K562 (cell line): ENCODE results near the gene MAPKAPK2. TPM values are rescaled to one million over a fixed set of nuclear protein-coding genes. Genes with fewer than 3 reads are reported as not detected.

Experiments
- ATAC-seq: fragments of 200-7000 bp; cut with Tn5 transposase; 3 replicates; pipeline ENCODE4 v1.9.1; 2020; ENCODE audit warnings: moderate library complexity
- BruUV-seq: library from RNA; stranded (reverse); fragments of 400-500 nt; replicated peaks from 2 replicates; lab custom pipeline; 2021; lab: Mats Ljungman, UMichigan
- CTCF ChIA-PET: fragments of 300-600 bp; formaldehyde crosslinking; extraction: SDS; loops from one replicate; lab custom pipeline; 2021; ENCODE audit warnings: low intra/inter-chr PET ratio; lab: Yijun Ruan, JAX
- POLR2A ChIA-PET: fragments of 300-600, 350-650 bp; sonication (Branson Sonifier 250); formaldehyde crosslinking; extraction: SDS; loops from one replicate; lab custom pipeline; 2021; ENCODE audit warnings: antibody characterized with exemption, inconsistent platforms; lab: Yijun Ruan, JAX
- DNase-seq, 4 experiments: peaks; one replicate each; pipeline versions ENCODE4 v3.0.0 to v3.0.0-alpha.2; 2011 to 2018; ENCODE audit warnings: low spot score in 3 of 4, mixed read lengths in 3 of 4; ENCODE audit errors: extremely low read depth in 1 of 4
- FAIRE-seq: peaks from 2 replicates; lab custom pipeline; 2011; peaks lifted over from hg19 to GRCh38; lab: Jason Lieb, UNC
- H2AFZ ChIP-seq: 2 replicates; pipeline ENCODE4 v1.6.0; 2011; ENCODE audit warnings: low read depth, low read length, control low read depth, inconsistent platforms
- H3K27ac ChIP-seq: fragments of 200-600 bp; 3 replicates; pipeline ENCODE4 v1.8.0; 2011; ENCODE audit warnings: low read depth, mild to moderate bottlenecking, control low read depth, inconsistent platforms, low read length, moderate library complexity, mixed read lengths; ENCODE audit errors: extremely low read depth
- H3K27me3 ChIP-seq, 2 experiments: fragments of 300-600 bp in 1 of 2; 2 replicates in 1 of 2; 3 replicates in 1 of 2; pipeline versions ENCODE4 v1.6.0 to v1.8.0; 2011; ENCODE audit warnings: inconsistent platforms in 2 of 2, low read length in 2 of 2, mild to moderate bottlenecking in 1 of 2, mixed read lengths in 1 of 2, moderate library complexity in 1 of 2; ENCODE audit not compliant: control insufficient read depth in 2 of 2, insufficient read depth in 2 of 2
- H3K36me3 ChIP-seq: fragments of 300-600 bp; 3 replicates; pipeline ENCODE4 v1.8.0; 2011; ENCODE audit warnings: mild to moderate bottlenecking, low read length, inconsistent platforms; ENCODE audit not compliant: control insufficient read depth, insufficient read depth
- H3K4me1 ChIP-seq, 2 experiments: fragments of 200-600 bp in 1 of 2; replicated peaks in 1 of 2; 2 replicates in 1 of 2; 3 replicates in 1 of 2; pipeline versions ENCODE4 v1.5.1 to v1.8.0; 2011; ENCODE audit warnings: inconsistent platforms in 2 of 2, low read length in 2 of 2, mild to moderate bottlenecking in 1 of 2, mixed read lengths in 1 of 2, moderate library complexity in 1 of 2; ENCODE audit not compliant: control insufficient read depth in 2 of 2, insufficient read depth in 2 of 2
- H3K4me2 ChIP-seq: 2 replicates; pipeline ENCODE4 v1.6.1; 2011; ENCODE audit warnings: low read length, control low read depth, inconsistent platforms, mixed read lengths; ENCODE audit not compliant: insufficient read depth
- H3K4me3 ChIP-seq: fragments of 200-600 bp; sonication (generic), shearing (Covaris generic); 2 replicates; pipeline ENCODE4 v1.5.1; 2016; ENCODE audit warnings: control low read depth, inconsistent platforms
- H3K79me2 ChIP-seq: fragments of 200-600 bp; 3 replicates; pipeline ENCODE4 v1.8.0; 2011; ENCODE audit warnings: low read length, inconsistent platforms; ENCODE audit not compliant: control insufficient read depth, insufficient read depth
- H3K9ac ChIP-seq, 2 experiments: 2 replicates each; pipeline versions ENCODE4 v1.6.0 to v1.6.1; 2011; ENCODE audit warnings: low read depth in 2 of 2, low read length in 2 of 2, control low read depth in 1 of 2, inconsistent platforms in 1 of 2, mild to moderate bottlenecking in 1 of 2, mixed read lengths in 1 of 2; ENCODE audit not compliant: insufficient read depth in 1 of 2
- H3K9me1 ChIP-seq: one replicate; pipeline ENCODE4 v1.6.0; 2011; ENCODE audit warnings: inconsistent platforms, mild to moderate bottlenecking, low read length, moderate library complexity; ENCODE audit not compliant: control insufficient read depth, insufficient read depth
- H3K9me3 ChIP-seq: replicated peaks from 2 replicates; pipeline ENCODE4 v1.5.1; 2011; ENCODE audit warnings: low read depth, low read length, inconsistent platforms; ENCODE audit not compliant: control insufficient read depth, insufficient read depth
- H4K20me1 ChIP-seq: replicated peaks from 2 replicates; pipeline ENCODE4 v1.6.1; 2011; ENCODE audit warnings: low read length, inconsistent platforms, mixed read lengths; ENCODE audit not compliant: control insufficient read depth, insufficient read depth
- BRF1 ChIP-seq: IDR thresholded peaks from 3 replicates; pipeline ENCODE4 v1.6.1; 2011; ENCODE audit warnings: borderline replicate concordance, mild to moderate bottlenecking; ENCODE audit not compliant: insufficient read length; ENCODE audit errors: extremely low read depth
- BRF2 ChIP-seq: IDR thresholded peaks from 3 replicates; pipeline ENCODE4 v1.6.1; 2011; ENCODE audit warnings: borderline replicate concordance, mild to moderate bottlenecking; ENCODE audit not compliant: insufficient read length, insufficient read depth
- DNMT1 ChIP-seq: fragments of 450-650 bp; IDR thresholded peaks from 2 replicates; pipeline ENCODE4 v1.6.1; 2016; ENCODE audit warnings: antibody characterized with exemption, mild to moderate bottlenecking
- ELF1 ChIP-seq: fragments of 200-800 bp; sonication (Bioruptor generic); IDR thresholded peaks from 2 replicates; pipeline ENCODE4 v1.6.1; 2016; ENCODE audit warnings: missing genetic modification characterization, missing compliant biosample characterization
- EP400 ChIP-seq: fragments of 450-650 bp; IDR thresholded peaks from 2 replicates; pipeline ENCODE4 v1.6.1; 2017; ENCODE audit warnings: antibody characterized with exemption, mild to moderate bottlenecking, moderate library complexity
- KDM1A ChIP-seq, 2 experiments: fragments of 450-650 bp; IDR thresholded peaks; 2 replicates each; pipeline ENCODE4 v1.6.1; 2016; ENCODE audit warnings: mild to moderate bottlenecking in 2 of 2
- RBFOX2 ChIP-seq: fragments of 200-400 bp; formaldehyde crosslinking; IDR thresholded peaks from 2 replicates; pipeline ENCODE4 v1.6.1; 2017; ENCODE audit warnings: low read depth, mild to moderate bottlenecking, low read length, moderate library complexity
- RCOR1 ChIP-seq, 2 experiments: IDR thresholded peaks; 2 replicates each; pipeline ENCODE4 v1.6.1; 2012; ENCODE audit warnings: low read depth in 2 of 2, low read length in 2 of 2, borderline replicate concordance in 1 of 2, improper control_type of control experiment in 1 of 2
- TCFL5 ChIP-seq: fragments of 250-450 bp; sonication (Bioruptor Pico); conservative IDR thresholded peaks from 2 replicates; pipeline ENCODE4 v1.6.1; 2021; ENCODE audit warnings: mild to moderate bottlenecking, moderate library complexity, matching md5 sums
- TRIM24 ChIP-seq, 2 experiments: fragments of 450-650 bp; IDR thresholded peaks; 2 replicates each; pipeline ENCODE4 v1.6.1; 2016
- ZBTB43 ChIP-seq: sonication (generic); formaldehyde crosslinking; IDR thresholded peaks from 2 replicates; pipeline ENCODE4 v1.8.0; 2023; ENCODE audit warnings: mild to moderate bottlenecking, missing genetic modification reagents
- ZFP91 ChIP-seq: sonication (generic); formaldehyde crosslinking; IDR thresholded peaks from 2 replicates; pipeline ENCODE4 v1.8.0; 2022; ENCODE audit warnings: mild to moderate bottlenecking, missing genetic modification reagents
- ZNF143 ChIP-seq: sonication (generic); formaldehyde crosslinking; IDR thresholded peaks from 2 replicates; pipeline ENCODE4 v1.9.0; 2022; ENCODE audit warnings: mild to moderate bottlenecking, missing genetic modification reagents
- ZNF184 ChIP-seq: sonication (generic); formaldehyde crosslinking; IDR thresholded peaks from 2 replicates; pipeline ENCODE4 v1.5.0; 2020; ENCODE audit warnings: missing genetic modification reagents
- ZNF586 ChIP-seq: fragments of 450-650 bp; formaldehyde crosslinking; conservative IDR thresholded peaks from 2 replicates; pipeline ENCODE4 v1.4.0; 2020; ENCODE audit warnings: mild to moderate bottlenecking, moderate library complexity
- WGBS: fragments of 100-300 bp; shearing (Covaris generic); methylation state at CpG from one replicate; pipeline ENCODE4 v1.1.6; 2016; ENCODE audit warnings: low coverage, mixed read lengths; ENCODE audit not compliant: insufficient coverage; ENCODE audit errors: missing lambda C conversion rate; 5-methylcytosine and 5-hydroxymethylcytosine counted together
- in situ Hi-C: fragments of 300-500 bp; cut with MboI; formaldehyde crosslinking; loops from 4 replicates; pipeline ENCODE4 v1.15.0; 2018; ENCODE audit warnings: inconsistent platforms, mixed read lengths
- intact Hi-C: fragments of 100-400 bp; cut with micrococcal nuclease; formaldehyde crosslinking; loops from 2 replicates; pipeline ENCODE4 v1.14.2; 2022
- polyA plus RNA-seq, 8 experiments: library from polyadenylated mRNA; depleted of rRNA in 4 of 8; stranded (reverse) in 5 of 8; unstranded in 3 of 8; fragments of >200 nt; fragmentation: Nextera tagmentation in 2 of 8; fragmentation: Illumina TruSeq in 1 of 8; extraction: Ambion mirVana in 2 of 8; extraction: Trizol in 1 of 8; gene quantifications; 2 replicates each; pipeline versions ENCODE4 v1.2.1 to v1.2.3, GENCODE V29; 2011 to 2014; ENCODE audit warnings: inconsistent platforms in 1 of 8, missing spikeins in 1 of 8
- total RNA-seq, 7 experiments: library from RNA; depleted of rRNA in 6 of 7; stranded (reverse); fragments of >200 nt in 6 of 7; fragmentation: Illumina TruSeq in 2 of 7; extraction: Trizol in 2 of 7; gene quantifications; 2 replicates each; pipeline versions ENCODE4 v1.2.1 to v1.2.3, GENCODE V29; 2011 to 2021; ENCODE audit warnings: low replicate concordance in 1 of 7

MAPKAPK2 gene
- total and polyA plus RNA-seq, 9 of the 15 experiments (the other 6 are each of a cell fraction or from before 2014, with no cell fraction given), result 0.63 to 94.2 (median 52.1) TPM

- no peak for FAIRE-seq
- POLR2A ChIA-PET, result interaction anchor here (0.6 to 2.8 kb wide), 5 partner anchors 11 to 59 kb away, joined by 3 to 18 read pairs (median 3); partner anchors contain the start of gene DYRK3
These were observed 27.8 kb upstream of the MAPKAPK2 start for GRCh38 chr1:206656936-206657335.

More at GRCh38 chr1:206656936-206657335, 27.8 kb upstream of the MAPKAPK2 start:
- in situ Hi-C loops, result no loop called here
- no peaks in the 10 kb centered on the region for H4K20me1 ChIP-seq
- WGBS, result 65% methylated on average over 3 of the region's 3 CpGs
- TF ChIP-seq ELF1 (tag), result no peak
- no peak for TF ChIP-seq TCFL5 (CRISPR knock-in tag)
- peak; percentile 81 to 82 for TF ChIP-seq KDM1A (IDR thresholded peaks at IDR 0.05)
- no peak for TF ChIP-seq RBFOX2
- TF ChIP-seq BRF2, result no peak
- no peak for TF ChIP-seq ZNF143 (CRISPR knock-in tag)
- no peak for TF ChIP-seq TRIM24 (IDR thresholded peaks at IDR 0.05)
- TF ChIP-seq BRF1, result no peak
- no peak for TF ChIP-seq EP400
- no peak for TF ChIP-seq DNMT1
- no peak for TF ChIP-seq ZFP91
- TF ChIP-seq ZBTB43, result no peak
- TF ChIP-seq ZNF184 (CRISPR knock-in tag), result no peak
- peak in 1 of 2 experiments; percentile 26; a peak in 1 of 4 replicates for TF ChIP-seq RCOR1 (IDR thresholded peaks at IDR 0.05; ENCODE audit: borderline replicate concordance in 1 of 2, low read depth in 2 of 2, low read length in 2 of 2)
- TF ChIP-seq ZNF586 (CRISPR knock-in tag), result no peak
- H2AFZ ChIP-seq, result no peak overlapping the region
- H3K9me3 ChIP-seq, result no peaks in the 10 kb centered on the region
- CTCF ChIA-PET, result interaction anchor here (1.1 kb wide), 1 partner anchor 69 kb away, joined by 5 read pairs; no protein-coding TSS in a partner anchor
- intact Hi-C loops, result no loop called here
- H3K27ac ChIP-seq, result no peak overlapping the region
- no TSS peak for BruUV-seq
- H3K9ac ChIP-seq, result no peak overlapping the region
- peaks cover 15% of the 10 kb centered on the region for H3K79me2 ChIP-seq
- H3K4me3 ChIP-seq, result no peak overlapping the region
- peaks cover 37 to 59% of the 10 kb centered on the region in 2 experiments for H3K4me1 ChIP-seq
- H3K9me1 ChIP-seq, result no peaks in the 10 kb centered on the region
- H3K27me3 ChIP-seq, result no peaks in the 10 kb centered on the region
- ATAC-seq (no peak), DNase-seq (no peak)
- no peak overlapping the region for H3K4me2 ChIP-seq
- peaks cover 15% of the 10 kb centered on the region; the same call in 2 of the 3 replicates for H3K36me3 ChIP-seq
